NK-92 (cell line): ENCODE data around the gene INSYN1.
"Not testable (repeated sequence)": the region's sequence is repeated elsewhere in the genome, so short reads cannot be mapped to it uniquely, and the experiment has no call there.

Experiments used
- DNase-seq: peaks from one replicate; lab custom pipeline; 2025; ENCODE audit not compliant: unreplicated experiment; lab: John Stamatoyannopoulos, UW

INSYN1 gene

DNA sequence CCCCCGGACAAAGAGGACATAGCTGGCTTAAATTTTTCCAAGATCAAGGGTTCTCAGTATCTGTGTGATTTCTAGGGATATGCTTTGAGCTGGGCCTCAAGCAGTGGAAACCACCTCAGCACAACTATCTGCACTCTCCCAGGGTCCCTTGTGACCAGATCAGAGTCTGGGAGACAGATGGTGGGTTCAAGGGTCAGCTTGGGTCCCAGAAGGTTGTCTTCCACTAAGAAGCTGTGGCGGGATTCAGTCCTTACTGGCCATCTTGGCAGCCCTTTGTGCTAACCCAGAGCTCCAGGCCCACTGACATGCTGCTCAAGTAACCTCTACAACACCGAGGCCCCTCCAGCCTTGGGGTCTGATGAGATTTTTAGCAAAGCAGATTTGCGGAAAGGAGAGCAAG is 2.7 kb downstream of the INSYN1 start:
- no peak for DNase-seq

DNA sequence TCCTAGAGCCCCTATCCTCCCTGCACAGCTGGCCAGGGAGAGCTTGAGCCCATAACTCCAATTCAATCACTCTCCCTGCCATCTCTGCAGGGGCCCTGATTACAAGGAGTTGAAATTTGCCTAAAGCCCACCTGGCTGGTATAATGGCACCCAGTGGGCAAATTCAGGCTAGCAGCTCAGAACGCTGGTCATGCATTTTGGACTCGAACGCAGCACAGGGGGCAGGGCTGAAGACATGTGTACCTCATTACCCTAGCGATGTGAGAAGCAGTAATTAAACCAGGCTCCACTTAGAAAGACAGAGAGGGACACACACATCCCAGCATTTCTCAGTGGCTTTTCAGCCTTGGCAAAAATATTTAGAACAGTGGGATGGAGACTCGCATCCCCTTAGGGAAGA is 3.2 kb downstream of the INSYN1 start:
- DNase-seq: no peak

- no peak for DNase-seq
These were observed 3.6 kb downstream of the INSYN1 start for GRCh38 chr15:73749533-73749932.

- no peak for DNase-seq
These were observed 4.4 kb downstream of the INSYN1 start for GRCh38 chr15:73748730-73749129.

DNA sequence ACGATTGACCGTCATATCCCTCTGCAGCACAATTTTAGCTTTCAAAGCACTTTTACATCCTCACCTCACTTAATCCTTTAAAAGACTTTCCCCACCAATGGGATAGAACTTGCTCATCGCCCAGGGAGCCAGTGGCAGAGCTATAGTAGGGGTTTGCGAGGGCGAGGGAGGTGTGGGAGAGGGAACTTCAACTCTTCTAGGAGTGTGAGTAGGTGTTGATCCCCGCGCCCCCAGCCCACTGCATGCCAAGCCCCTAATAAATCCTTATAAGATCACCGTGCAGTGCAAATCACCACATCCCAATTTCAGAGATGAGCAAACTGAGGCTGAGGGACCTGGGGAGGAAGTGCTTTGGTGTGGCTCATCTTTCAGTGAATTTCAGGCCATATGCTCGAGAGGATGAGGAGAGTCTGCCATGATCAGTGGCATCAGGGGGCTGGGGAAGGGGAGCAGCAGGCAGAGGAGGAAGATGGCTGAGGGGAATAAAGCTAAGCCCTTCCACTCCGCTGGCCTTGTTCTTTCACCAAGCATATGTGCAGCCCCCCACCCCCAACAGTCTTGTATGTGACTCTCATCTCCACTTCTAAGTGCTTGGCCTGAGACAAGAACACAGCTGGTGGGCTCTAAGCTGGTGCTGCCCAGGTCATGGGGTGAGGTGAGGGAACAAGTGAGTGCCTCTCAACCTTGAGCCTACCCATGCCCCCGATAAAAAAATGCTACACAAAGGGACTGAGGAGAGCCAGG is 5.1 kb downstream of the INSYN1 start:
- DNase-seq: no peak

DNA sequence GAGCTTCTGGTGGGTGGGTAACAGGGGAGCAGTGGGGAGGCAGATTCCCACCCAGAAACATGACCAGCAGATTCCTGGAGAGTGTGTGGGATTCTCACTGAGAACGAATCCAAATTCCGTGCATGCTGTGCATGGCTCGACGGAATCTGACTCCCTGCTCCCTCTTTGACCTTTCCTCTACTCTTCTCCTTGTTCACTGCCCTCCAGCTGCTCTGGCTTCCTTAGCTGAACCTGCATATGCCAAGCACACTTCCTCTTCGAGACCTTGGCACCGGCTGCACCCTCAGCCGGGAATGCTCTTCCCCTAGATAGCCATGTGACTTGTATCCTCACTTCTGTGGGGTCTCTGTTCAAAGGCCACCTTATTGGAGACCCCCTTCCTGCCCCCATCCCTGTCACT is 6.3 kb downstream of the INSYN1 start:
- no peak for DNase-seq

DNA sequence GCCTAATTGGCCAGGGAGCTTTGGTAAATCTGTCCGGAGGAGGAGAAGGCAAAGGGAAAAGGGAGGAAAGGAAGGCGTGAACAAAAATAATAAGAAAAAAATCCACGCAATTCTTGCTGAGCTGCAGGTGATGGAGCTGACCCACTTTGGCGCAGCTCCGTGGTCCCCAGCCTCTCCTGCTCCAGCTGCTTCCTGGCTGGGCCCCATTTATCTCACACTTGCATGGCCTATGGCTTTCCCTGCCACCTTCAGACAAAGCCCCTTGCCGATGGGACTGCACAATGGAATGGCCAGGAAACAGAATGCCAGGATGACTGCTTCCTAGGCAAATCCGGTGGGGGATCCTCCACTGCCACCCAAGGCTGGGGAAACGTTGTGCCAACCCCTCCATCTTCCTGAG is 6.9 kb downstream of the INSYN1 start:
- no peak for DNase-seq

DNA sequence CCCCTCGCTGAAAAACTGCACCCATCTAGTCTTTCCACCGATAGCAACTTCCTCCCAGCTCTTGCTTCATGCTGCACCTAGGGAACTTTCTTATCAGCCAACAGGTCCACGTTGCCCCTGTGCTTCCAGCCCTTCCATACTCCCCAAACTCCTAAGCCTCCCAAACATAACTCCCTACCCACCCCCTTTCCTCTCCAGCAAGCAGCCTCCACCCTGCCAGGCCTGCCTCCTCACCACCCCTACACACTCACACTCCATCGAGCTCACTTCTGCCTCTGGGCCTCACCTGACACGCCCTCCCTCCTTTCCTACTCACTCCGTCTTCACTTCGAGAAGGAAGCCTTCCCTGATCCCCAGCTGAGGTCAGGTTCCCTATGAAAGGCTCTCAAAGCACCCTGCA is 8.1 kb downstream of the INSYN1 start:
- DNase-seq: no peak

GRCh38 chr15:73744293-73744692 is 8.9 kb downstream of the INSYN1 start:
- no peak for DNase-seq

GRCh38 chr15:73741321-73741836 is 11.8 kb downstream of the INSYN1 start:
- no peak for DNase-seq

DNA sequence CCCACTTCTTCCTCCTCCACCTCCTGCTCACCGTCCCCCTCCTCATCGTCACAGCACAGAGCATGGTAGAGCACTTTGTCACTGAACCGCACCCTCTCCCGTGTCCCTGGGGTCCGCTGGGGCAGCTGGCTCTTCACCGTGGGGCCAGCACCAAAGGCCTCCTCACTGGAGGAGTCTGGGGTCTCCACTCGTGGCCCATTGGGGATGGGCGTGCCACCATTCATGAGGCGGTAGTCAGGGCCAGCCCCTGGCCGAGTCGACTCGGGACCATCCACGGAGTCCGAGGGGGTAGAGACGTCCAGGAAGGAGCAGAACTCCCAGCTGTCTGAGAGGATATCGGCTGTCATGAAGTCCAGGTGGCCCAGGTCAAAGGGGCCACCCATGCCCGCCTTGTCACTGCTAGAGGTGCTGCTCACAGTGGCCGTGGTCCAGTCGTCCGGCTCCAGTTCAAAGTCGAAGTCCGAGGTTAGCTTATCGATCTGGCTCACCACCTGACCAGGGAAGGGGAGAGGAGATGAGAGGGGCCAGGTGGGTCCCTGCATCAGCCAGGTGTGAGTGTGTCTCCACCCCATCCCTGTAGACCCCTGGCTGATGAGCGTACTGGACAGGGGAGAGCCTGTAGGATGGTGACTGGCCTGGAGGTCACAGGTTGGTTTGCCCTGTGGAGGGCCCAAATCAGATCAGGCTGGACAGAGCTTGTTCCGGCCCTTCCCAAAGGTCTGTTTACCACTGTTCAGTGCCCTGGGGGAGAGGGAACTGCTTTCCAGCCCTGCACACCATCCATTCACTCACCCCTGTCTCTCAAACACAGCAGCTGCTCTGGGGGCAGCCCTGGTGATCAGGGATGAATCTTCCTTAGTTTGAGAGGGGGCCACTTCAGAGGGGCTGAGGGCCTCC is 12.8 kb downstream of the INSYN1 start:
- no peak for DNase-seq

GRCh38 chr15:73737535-73737934 is 15.6 kb downstream of the INSYN1 start:
- DNase-seq: no peak

- DNase-seq: no peak
These were observed 20.2 kb downstream of the INSYN1 start for GRCh38 chr15:73732930-73733329.

GRCh38 chr15:73732051-73732450 is 21.1 kb downstream of the INSYN1 start:
- not testable (repeated sequence) for DNase-seq

- DNase-seq: no peak
These were observed 25.7 kb downstream of the INSYN1 start for GRCh38 chr15:73727330-73727976.

GRCh38 chr15:73724212-73724611 is 28.9 kb downstream of the INSYN1 start:
- no peak for DNase-seq

- no peak for DNase-seq
These were observed 30.0 kb downstream of the INSYN1 start for GRCh38 chr15:73723191-73723590.

DNA sequence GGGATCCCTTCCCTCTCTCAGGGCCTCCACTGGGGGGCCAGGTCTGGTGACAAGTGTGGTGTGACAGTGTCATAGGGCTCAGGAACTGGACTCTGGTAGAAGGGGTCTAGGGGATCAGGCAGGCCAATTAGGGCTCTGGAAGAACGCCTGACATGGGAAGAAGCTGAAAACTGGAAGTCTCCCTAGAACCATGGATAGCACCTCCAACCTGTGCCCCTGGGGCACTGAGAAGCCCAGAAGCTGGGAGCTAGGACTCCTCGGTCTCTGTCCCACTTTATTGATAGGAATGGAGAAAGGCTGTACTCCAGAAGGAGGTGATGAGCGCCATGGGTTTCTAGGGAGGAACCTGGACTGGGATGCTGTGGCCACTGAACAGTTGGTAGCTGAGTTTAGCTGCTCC is 30.7 kb downstream of the INSYN1 start:
- no peak for DNase-seq

DNA sequence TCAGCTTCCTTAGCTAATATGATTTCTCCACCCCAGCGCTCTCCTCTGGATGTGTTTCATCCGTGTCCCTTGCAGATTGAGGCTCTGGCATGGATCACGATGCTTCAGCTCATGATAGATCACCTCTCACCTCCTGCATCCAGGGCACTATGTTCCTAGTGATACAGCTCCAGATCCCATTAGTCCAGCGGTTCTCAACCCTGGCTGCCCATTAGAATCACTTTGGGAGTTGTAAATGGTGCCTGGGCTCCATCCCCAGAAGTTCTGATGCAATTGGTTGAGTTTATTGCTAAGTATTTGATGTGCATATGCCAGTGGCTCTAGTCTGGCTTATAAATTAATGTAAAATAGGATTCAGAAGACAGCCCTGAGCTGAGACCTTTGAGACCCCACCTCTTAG is 34.5 kb downstream of the INSYN1 start:
- DNase-seq: no peak

GRCh38 chr15:73717802-73718201 is 35.3 kb downstream of the INSYN1 start:
- DNase-seq: no peak

GRCh38 chr15:73717206-73717605 is 35.9 kb downstream of the INSYN1 start:
- no peak for DNase-seq

- no peak for DNase-seq
These were observed 36.7 kb downstream of the INSYN1 start for GRCh38 chr15:73716417-73716816.
